HG02981 (cell line): ENCODE data around the gene TULP3.
A peak's percentile ranks its signal among the peaks of the same experiment; 100 is the strongest.
"Not testable (repeated sequence)": the region's sequence is repeated elsewhere in the genome, so short reads cannot be mapped to it uniquely, and the experiment has no call there.

Experiments used
- ATAC-seq: cut with Tn5 transposase; IDR thresholded peaks from one replicate; pipeline ENCODE4 v1.9.1; 2021; ENCODE audit warnings: mild to moderate bottlenecking, moderate library complexity; ENCODE audit not compliant: unreplicated experiment

The TULP3 gene

GRCh38 chr12:2890388-2891239, at the start of gene TULP3:
Gene TULP3 (plus strand): TSS chr12:2890891. CDS start chr12:2890948, 57 bp downstream.
- peak; percentile 96 for ATAC-seq

GRCh38 chr12:2841056-2841650, 49.5 kb upstream of the TULP3 start:
- ATAC-seq = no peak

GRCh38 chr12:2842948-2843347, 47.7 kb upstream of the TULP3 start:
- no peak for ATAC-seq

GRCh38 chr12:2844786-2845185, 45.9 kb upstream of the TULP3 start:
- ATAC-seq = no peak

- ATAC-seq = no peak
Observed at GRCh38 chr12:2845280-2845679, 45.4 kb upstream of the TULP3 start.

GRCh38 chr12:2851931-2852330, 38.8 kb upstream of the TULP3 start:
- ATAC-seq = no peak

GRCh38 chr12:2853626-2854025, 37.1 kb upstream of the TULP3 start:
- no peak for ATAC-seq

GRCh38 chr12:2854669-2855453, 35.8 kb upstream of the TULP3 start:
- ATAC-seq = no peak

GRCh38 chr12:2855546-2855945, 35.1 kb upstream of the TULP3 start:
- no peak for ATAC-seq

- no peak for ATAC-seq
Observed at GRCh38 chr12:2856051-2856450, 34.6 kb upstream of the TULP3 start.

- no peak for ATAC-seq
Observed at GRCh38 chr12:2857021-2857431, 33.7 kb upstream of the TULP3 start, which contains the start of gene TEX52. Gene TEX52 (minus strand): TSS chr12:2857039. CDS start chr12:2857026, 13 bp downstream.

- no peak for ATAC-seq
Observed at GRCh38 chr12:2857576-2857975, 33.1 kb upstream of the TULP3 start.

- no peak for ATAC-seq
Observed at GRCh38 chr12:2858334-2858733, 32.4 kb upstream of the TULP3 start.

GRCh38 chr12:2858944-2859421, 31.7 kb upstream of the TULP3 start:
- no peak for ATAC-seq

GRCh38 chr12:2860170-2860569, 30.5 kb upstream of the TULP3 start:
- ATAC-seq = no peak

- no peak for ATAC-seq
Observed at GRCh38 chr12:2862876-2863275, 27.8 kb upstream of the TULP3 start.

- ATAC-seq = not testable (repeated sequence)
Observed at GRCh38 chr12:2863402-2863801, 27.3 kb upstream of the TULP3 start.

- ATAC-seq = no peak
Observed at GRCh38 chr12:2864198-2864597, 26.5 kb upstream of the TULP3 start.

GRCh38 chr12:2868986-2869632, 21.6 kb upstream of the TULP3 start:
- ATAC-seq = not testable (repeated sequence)

- ATAC-seq = peak; percentile 32
Observed at GRCh38 chr12:2876431-2877046, 14.2 kb upstream of the TULP3 start.
